ENCODE data around the gene C19orf85. TPM values are rescaled to one million over a fixed set of nuclear protein-coding genes. Genes with fewer than 3 reads are reported as not detected.
A peak's percentile ranks its signal among the peaks of the same experiment; 100 is the strongest.

C19orf85 gene
- total RNA-seq, 1 donor from 2014 or later, result not detected

DNA sequence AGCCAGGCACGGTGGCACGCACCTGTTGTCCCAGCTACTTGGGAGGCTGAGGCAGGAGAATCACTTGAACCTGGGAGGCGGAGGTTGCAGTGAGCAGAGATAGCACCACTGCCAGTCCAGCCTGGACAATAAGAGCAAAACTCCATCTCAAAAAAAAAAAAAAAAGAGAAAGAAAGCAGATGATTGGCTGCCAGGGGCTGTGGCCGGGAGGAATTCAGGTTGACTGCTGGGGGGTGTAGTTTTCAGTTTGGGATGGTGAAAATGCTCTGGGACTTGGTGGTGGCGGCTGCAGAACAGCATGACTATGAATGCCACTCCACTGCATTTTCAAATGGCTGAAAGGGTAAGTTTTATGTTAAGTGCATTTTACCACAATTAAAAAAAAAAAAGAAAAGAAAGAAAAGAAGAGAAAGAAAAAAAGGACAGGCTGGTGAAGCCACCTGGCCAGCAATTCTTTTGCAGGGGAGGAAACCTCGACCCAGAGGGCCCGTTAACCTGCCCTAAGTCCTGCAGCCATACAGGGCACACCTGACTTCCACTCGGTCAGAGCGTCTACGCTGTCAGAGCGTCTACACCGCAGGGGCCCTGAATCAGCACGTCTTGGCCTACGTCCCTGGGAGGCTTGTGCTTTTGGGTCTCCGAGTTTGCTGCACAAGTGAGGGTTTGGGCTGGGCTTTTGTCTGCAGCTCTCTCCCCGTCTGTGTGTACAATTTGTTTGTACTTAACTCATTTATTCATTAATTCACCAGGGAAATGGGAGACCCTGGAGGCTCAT lies 6.7 kb downstream of the C19orf85 start:
- no peak for TF ChIP-seq CTCF (IDR thresholded peaks at IDR 0.05)
- no peak overlapping the region for H3K4me3 Mint-ChIP-seq (ENCODE audit: unreplicated experiment)
- peaks cover 6% of the 10 kb centered on the region for H3K27me3 Mint-ChIP-seq (ENCODE audit: unreplicated experiment)
- peaks cover 24% of the 10 kb centered on the region for H3K4me1 Mint-ChIP-seq (ENCODE audit: unreplicated experiment)
- peaks cover 9% of the 10 kb centered on the region for H3K36me3 Mint-ChIP-seq (ENCODE audit: unreplicated experiment)
- no peak overlapping the region for H3K27ac Mint-ChIP-seq (ENCODE audit: unreplicated experiment)
- H3K9me3 Mint-ChIP-seq (ENCODE audit: unreplicated experiment), result no peaks in the 10 kb centered on the region
- no peak for DNase-seq (ENCODE audit: extremely low spot score, unreplicated experiment)

DNA sequence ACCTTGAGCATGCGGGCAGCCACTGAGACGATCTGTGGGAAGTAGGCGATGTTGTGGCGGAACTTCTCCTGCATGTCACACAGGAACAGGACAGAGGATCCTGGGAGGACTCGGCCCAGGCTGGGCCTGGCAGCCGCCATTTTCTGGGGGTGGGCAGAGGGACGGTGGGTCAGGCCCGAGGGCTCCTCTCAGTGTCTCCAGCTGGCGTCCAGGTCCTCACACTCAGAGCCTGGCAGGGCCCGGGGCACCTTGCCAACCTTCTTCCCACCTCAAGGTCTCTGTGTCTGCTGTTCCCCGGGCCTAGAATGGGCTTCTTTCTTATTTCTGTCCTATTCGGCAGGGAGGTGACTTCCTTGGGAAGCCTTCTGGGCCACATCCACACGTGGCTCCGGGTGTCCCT lies 8.2 kb downstream of the C19orf85 start:
- Mint-ChIP-seq H3K4me3 (ENCODE audit: unreplicated experiment) (no peak overlapping the region), H3K9me3 (ENCODE audit: unreplicated experiment) (no peaks in the 10 kb centered on the region), H3K4me1 (ENCODE audit: unreplicated experiment) (peaks cover 25% of the 10 kb centered on the region), H3K36me3 (ENCODE audit: unreplicated experiment) (peaks cover 9% of the 10 kb centered on the region), H3K27me3 (ENCODE audit: unreplicated experiment) (peaks cover 9% of the 10 kb centered on the region), H3K27ac (ENCODE audit: unreplicated experiment) (no peak overlapping the region)
- no peak for TF ChIP-seq CTCF (IDR thresholded peaks at IDR 0.05)
- DNase-seq (ENCODE audit: extremely low spot score, unreplicated experiment), result no peak

DNA sequence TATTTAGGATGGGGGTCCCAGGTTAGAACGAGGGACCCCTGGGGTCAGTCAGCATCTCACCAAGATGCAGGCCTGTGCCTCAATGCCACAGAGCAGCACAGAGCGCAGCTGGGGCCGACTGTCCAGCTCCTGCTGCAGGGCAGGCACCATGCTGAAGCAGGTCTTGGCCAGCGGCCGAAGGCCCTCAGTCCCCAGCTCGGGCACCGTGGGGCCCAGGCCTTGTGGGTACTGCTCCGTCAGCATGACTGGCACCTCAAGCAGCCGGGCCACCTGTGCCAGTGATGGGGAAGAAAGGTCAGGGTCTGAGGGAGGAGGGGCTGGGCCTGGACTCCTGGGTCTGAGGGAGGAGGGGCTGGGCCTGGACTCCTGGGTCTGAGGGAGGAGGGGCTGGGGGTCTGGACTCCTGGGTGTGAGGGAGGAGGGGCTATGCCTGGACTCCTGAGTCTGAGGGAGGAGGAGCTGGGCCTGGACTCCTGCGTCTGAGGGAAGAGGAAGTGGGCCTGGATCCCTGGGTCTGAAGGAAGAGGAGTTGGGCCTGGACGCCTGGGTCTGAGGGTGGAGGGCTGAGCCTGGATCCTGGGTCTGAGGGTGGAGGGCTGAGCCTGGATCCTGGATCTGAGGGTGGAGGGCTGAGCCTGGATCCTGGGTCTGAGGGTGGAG lies 8.8 kb downstream of the C19orf85 start:
- H3K27ac Mint-ChIP-seq (ENCODE audit: unreplicated experiment), result no peak overlapping the region
- no peak for DNase-seq (ENCODE audit: extremely low spot score, unreplicated experiment)
- H3K27me3 Mint-ChIP-seq (ENCODE audit: unreplicated experiment), result peaks cover 9% of the 10 kb centered on the region
- no peak overlapping the region for H3K4me3 Mint-ChIP-seq (ENCODE audit: unreplicated experiment)
- no peaks in the 10 kb centered on the region for H3K9me3 Mint-ChIP-seq (ENCODE audit: unreplicated experiment)
- peaks cover 23% of the 10 kb centered on the region for H3K4me1 Mint-ChIP-seq (ENCODE audit: unreplicated experiment)
- TF ChIP-seq CTCF (IDR thresholded peaks at IDR 0.05), result no peak
- peaks cover 9% of the 10 kb centered on the region for H3K36me3 Mint-ChIP-seq (ENCODE audit: unreplicated experiment)

- Mint-ChIP-seq H3K4me3 (ENCODE audit: unreplicated experiment) (no peak overlapping the region), H3K4me1 (ENCODE audit: unreplicated experiment) (peaks cover 14% of the 10 kb centered on the region), H3K36me3 (ENCODE audit: unreplicated experiment) (peaks cover 9% of the 10 kb centered on the region), H3K27me3 (ENCODE audit: unreplicated experiment) (peaks cover 12% of the 10 kb centered on the region), H3K9me3 (ENCODE audit: unreplicated experiment) (no peaks in the 10 kb centered on the region), H3K27ac (ENCODE audit: unreplicated experiment) (no peak overlapping the region)
- peak; percentile 62 for TF ChIP-seq CTCF (IDR thresholded peaks at IDR 0.05)
- DNase-seq (ENCODE audit: extremely low spot score, unreplicated experiment), result no peak
Measured at GRCh38 chr19:55454787-55455243, 9.7 kb downstream of the C19orf85 start.
